ENCODE data around the gene CCR8. TPM values are rescaled to one million over a fixed set of nuclear protein-coding genes. Genes with fewer than 3 reads are reported as not detected.
"Not testable (repeated sequence)": the region's sequence is repeated elsewhere in the genome, so short reads cannot be mapped to it uniquely, and the experiment has no call there.

The CCR8 gene
- total RNA-seq, 1 experiment from 2014 or later = not detected

DNA sequence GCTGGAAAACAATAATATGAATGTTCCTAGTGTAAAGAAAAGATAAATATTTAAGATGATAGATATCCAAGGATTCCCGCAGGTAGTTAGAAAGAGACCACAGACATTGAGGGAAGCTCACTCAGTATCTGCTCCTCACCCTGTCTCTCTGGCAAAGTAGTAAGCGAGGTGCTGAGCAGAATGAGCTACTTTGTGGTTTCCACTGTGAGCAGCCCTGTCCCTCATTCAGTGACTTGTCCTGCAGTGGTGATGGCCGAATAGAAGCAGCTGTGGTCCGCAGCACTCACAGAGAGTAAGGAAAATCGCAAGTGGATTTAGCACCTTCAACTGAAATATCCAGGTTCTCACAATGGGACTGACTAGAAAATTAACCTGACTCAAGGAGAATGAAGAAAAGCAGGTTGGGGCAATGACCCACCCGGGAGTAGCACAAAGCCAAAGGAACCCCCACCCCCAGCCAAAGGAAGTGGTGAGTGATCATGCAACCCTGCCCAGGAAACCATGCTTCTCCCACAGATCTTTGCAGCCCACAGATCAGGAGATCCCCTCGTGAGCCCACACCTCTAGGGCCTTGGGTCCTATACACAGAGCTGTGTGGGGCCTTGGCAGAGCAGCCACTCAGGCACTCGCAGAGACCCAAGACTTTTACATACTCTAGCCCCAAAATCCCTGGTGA is 31.9 kb downstream of the CCR8 start:
- intact Hi-C loops (cut with micrococcal nuclease; ENCODE audit: unreplicated experiment) = no loop called here
- no peaks in the 10 kb centered on the region for H3K36me3 Mint-ChIP-seq (ENCODE audit: insufficient read depth, unreplicated experiment)
- BruUV-seq (replicated peaks) = no TSS peak
- DNase-seq = no peak
- no peaks in the 10 kb centered on the region for H3K27me3 Mint-ChIP-seq (ENCODE audit: unreplicated experiment)
- no peak overlapping the region for H3K4me3 Mint-ChIP-seq (ENCODE audit: low read depth, unreplicated experiment)
- CTCF ChIA-PET = no interaction called here
- H3K4me1 Mint-ChIP-seq (ENCODE audit: low read depth, unreplicated experiment) = peaks cover 20% of the 10 kb centered on the region
- TF ChIP-seq, protein P1, sequence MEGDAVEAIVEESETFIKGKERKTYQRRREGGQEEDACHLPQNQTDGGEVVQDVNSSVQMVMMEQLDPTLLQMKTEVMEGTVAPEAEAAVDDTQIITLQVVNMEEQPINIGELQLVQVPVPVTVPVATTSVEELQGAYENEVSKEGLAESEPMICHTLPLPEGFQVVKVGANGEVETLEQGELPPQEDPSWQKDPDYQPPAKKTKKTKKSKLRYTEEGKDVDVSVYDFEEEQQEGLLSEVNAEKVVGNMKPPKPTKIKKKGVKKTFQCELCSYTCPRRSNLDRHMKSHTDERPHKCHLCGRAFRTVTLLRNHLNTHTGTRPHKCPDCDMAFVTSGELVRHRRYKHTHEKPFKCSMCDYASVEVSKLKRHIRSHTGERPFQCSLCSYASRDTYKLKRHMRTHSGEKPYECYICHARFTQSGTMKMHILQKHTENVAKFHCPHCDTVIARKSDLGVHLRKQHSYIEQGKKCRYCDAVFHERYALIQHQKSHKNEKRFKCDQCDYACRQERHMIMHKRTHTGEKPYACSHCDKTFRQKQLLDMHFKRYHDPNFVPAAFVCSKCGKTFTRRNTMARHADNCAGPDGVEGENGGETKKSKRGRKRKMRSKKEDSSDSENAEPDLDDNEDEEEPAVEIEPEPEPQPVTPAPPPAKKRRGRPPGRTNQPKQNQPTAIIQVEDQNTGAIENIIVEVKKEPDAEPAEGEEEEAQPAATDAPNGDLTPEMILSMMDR (IDR thresholded peaks at IDR 0.05; ENCODE audit: unreplicated experiment) = no peak
- H3K27ac Mint-ChIP-seq (ENCODE audit: unreplicated experiment) = no peak overlapping the region
- H3K9me3 Mint-ChIP-seq (ENCODE audit: low read depth, unreplicated experiment) = no peaks in the 10 kb centered on the region

DNA sequence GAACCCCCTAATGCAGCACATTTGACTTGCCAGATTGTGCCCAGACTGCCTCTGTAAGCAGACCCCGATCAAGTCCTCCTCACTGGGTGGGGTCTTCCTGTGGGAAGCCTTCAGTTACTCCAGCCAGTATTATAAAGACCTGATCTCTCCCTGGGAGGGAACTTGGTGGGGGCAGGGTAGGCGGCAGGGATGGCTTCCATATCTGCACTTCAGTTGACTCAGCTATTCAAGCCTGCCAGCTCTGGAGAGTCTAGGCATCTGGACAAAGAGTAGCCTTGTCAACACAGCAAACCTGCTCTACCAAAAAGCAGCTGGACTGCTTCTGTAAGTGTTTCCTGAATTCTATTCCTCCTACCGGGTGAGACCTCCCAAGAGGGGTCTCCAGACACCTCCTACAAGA is 32.7 kb downstream of the CCR8 start:
- BruUV-seq (replicated peaks) = no TSS peak
- CTCF ChIA-PET = no interaction called here
- intact Hi-C loops (cut with micrococcal nuclease; ENCODE audit: unreplicated experiment) = no loop called here
- Mint-ChIP-seq H3K9me3 (ENCODE audit: low read depth, unreplicated experiment) (no peaks in the 10 kb centered on the region), H3K4me1 (ENCODE audit: low read depth, unreplicated experiment) (peaks cover 20% of the 10 kb centered on the region), H3K27ac (ENCODE audit: unreplicated experiment) (no peak overlapping the region), H3K4me3 (ENCODE audit: low read depth, unreplicated experiment) (no peak overlapping the region), H3K36me3 (ENCODE audit: insufficient read depth, unreplicated experiment) (no peaks in the 10 kb centered on the region), H3K27me3 (ENCODE audit: unreplicated experiment) (no peaks in the 10 kb centered on the region)
- peak; percentile 33 for DNase-seq
- TF ChIP-seq, protein P1 (IDR thresholded peaks at IDR 0.05; ENCODE audit: unreplicated experiment) = no peak

DNA sequence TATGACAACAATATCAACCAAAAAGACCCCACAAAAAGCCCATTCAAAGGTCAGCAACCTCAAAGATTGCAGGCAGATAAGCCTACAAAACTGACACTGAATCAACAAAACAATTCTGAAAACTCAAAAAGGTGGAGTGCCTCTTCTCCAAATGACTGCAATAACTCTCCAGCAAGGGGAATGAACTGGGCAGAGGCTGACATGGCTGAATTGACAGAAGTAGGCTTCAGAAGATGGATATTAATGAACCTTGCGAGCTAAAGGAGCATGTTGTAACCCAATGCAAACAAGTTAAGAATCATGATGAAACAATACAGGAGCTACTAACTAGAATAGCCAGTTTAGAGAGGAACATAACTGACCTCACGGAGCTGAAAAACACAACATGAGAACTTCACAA is 33.3 kb downstream of the CCR8 start:
- Mint-ChIP-seq H3K4me1 (ENCODE audit: low read depth, unreplicated experiment) (peaks cover 20% of the 10 kb centered on the region), H3K9me3 (ENCODE audit: low read depth, unreplicated experiment) (no peaks in the 10 kb centered on the region), H3K4me3 (ENCODE audit: low read depth, unreplicated experiment) (no peak overlapping the region), H3K27ac (ENCODE audit: unreplicated experiment) (no peak overlapping the region), H3K36me3 (ENCODE audit: insufficient read depth, unreplicated experiment) (no peaks in the 10 kb centered on the region), H3K27me3 (ENCODE audit: unreplicated experiment) (no peaks in the 10 kb centered on the region)
- intact Hi-C loops (cut with micrococcal nuclease; ENCODE audit: unreplicated experiment) = no loop called here
- no peak for DNase-seq
- BruUV-seq (replicated peaks) = no TSS peak
- TF ChIP-seq, protein P1 (IDR thresholded peaks at IDR 0.05; ENCODE audit: unreplicated experiment) = no peak
- CTCF ChIA-PET = no interaction called here

DNA sequence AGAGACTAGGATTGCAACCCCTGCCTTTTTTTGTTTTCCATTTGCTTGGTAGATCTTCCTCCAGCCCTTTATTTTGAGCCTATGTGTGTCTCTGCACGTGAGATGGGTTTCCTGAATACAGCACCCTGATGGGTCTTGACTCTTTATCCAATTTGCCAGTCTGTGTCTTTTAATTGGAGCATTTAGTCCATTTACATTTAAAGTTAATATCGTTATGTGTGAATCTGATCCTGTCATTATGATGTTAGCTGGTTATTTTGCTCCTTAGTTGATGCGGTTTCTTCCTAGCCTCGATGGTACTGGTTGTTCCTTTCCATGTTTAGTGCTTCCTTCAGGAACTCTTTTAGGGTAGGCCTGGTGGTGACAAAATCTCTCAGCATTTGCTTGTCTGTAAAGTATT is 40.9 kb downstream of the CCR8 start:
- BruUV-seq (replicated peaks); DNase-seq; H3K27ac Mint-ChIP-seq (ENCODE audit: unreplicated experiment); H3K9me3 Mint-ChIP-seq (ENCODE audit: low read depth, unreplicated experiment); CTCF ChIA-PET; intact Hi-C loops (cut with micrococcal nuclease; ENCODE audit: unreplicated experiment); H3K36me3 Mint-ChIP-seq (ENCODE audit: insufficient read depth, unreplicated experiment); H3K4me3 Mint-ChIP-seq (ENCODE audit: low read depth, unreplicated experiment); H3K4me1 Mint-ChIP-seq (ENCODE audit: low read depth, unreplicated experiment): not testable (repeated sequence)
- H3K27me3 Mint-ChIP-seq (ENCODE audit: unreplicated experiment) = peaks cover 24% of the 10 kb centered on the region

DNA sequence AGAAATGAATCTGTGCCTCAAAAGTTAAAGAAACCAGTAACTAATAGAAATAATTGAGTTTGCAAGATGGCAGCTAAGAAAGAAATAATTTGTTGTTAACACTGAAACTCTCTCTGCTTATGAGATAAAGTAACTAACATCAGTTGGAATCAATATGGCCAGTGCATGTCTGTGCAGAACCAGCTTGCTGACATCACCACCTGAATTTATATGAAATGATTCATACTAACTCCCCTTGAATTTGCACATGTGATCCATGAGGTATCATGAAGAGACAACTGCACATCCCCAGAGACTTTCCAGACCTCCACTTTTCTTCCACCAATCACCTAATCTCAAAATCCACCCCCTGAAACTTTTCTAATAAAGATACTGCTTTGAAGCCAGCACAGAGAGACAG is 43.3 kb downstream of the CCR8 start:
- Mint-ChIP-seq H3K36me3 (ENCODE audit: insufficient read depth, unreplicated experiment) (peaks cover 5% of the 10 kb centered on the region), H3K27ac (ENCODE audit: unreplicated experiment) (no peak overlapping the region), H3K27me3 (ENCODE audit: unreplicated experiment) (peaks cover 24% of the 10 kb centered on the region), H3K4me1 (ENCODE audit: low read depth, unreplicated experiment) (peaks cover 1% of the 10 kb centered on the region), H3K4me3 (ENCODE audit: low read depth, unreplicated experiment) (no peak overlapping the region), H3K9me3 (ENCODE audit: low read depth, unreplicated experiment) (peaks cover 5% of the 10 kb centered on the region)
- intact Hi-C loops (cut with micrococcal nuclease; ENCODE audit: unreplicated experiment) = no loop called here
- TF ChIP-seq, protein P1 (IDR thresholded peaks at IDR 0.05; ENCODE audit: unreplicated experiment) = no peak
- DNase-seq = no peak
- no TSS peak for BruUV-seq (replicated peaks)
- CTCF ChIA-PET = no interaction called here
